K562 (cell line): ENCODE results near the gene RALY. TPM values are rescaled to one million over a fixed set of nuclear protein-coding genes. Genes with fewer than 3 reads are reported as not detected.
A peak's percentile ranks its signal among the peaks of the same experiment; 100 is the strongest.

Experiments used
- ARHGAP35 ChIP-seq: fragments of 450-650 bp; IDR thresholded peaks from 2 replicates; pipeline ENCODE4 v1.6.1; 2018; ENCODE audit not compliant: partially characterized antibody
- ARID1B ChIP-seq: fragments of 450-650 bp; IDR thresholded peaks from 2 replicates; pipeline ENCODE4 v1.6.1; 2016; ENCODE audit warnings: antibody characterized with exemption, mild to moderate bottlenecking, inconsistent platforms
- ASH1L ChIP-seq: fragments of 450-650 bp; IDR thresholded peaks from 2 replicates; pipeline ENCODE4 v1.6.1; 2018; ENCODE audit warnings: borderline replicate concordance, mild to moderate bottlenecking, low read depth; ENCODE audit not compliant: partially characterized antibody
- CCAR2 ChIP-seq: fragments of 200-400 bp; formaldehyde crosslinking; IDR thresholded peaks from 2 replicates; pipeline ENCODE4 v1.6.1; 2017; ENCODE audit warnings: mild to moderate bottlenecking, low read depth, low read length
- CUX1 ChIP-seq: fragments of 200-800 bp; sonication (Bioruptor generic); IDR thresholded peaks from 2 replicates; pipeline ENCODE4 v1.6.1; 2016; ENCODE audit warnings: missing genetic modification characterization, missing compliant biosample characterization
- EGR1 ChIP-seq: fragments of 450-650 bp; conservative IDR thresholded peaks from 2 replicates; pipeline ENCODE4 v1.6.1; 2017; ENCODE audit warnings: mild to moderate bottlenecking
- GTF2E2 ChIP-seq: fragments of 200-800 bp; sonication (Bioruptor generic); IDR thresholded peaks from 2 replicates; pipeline ENCODE4 v1.6.1; 2016; ENCODE audit warnings: missing genetic modification characterization, missing compliant biosample characterization
- HMG20B ChIP-seq: fragments of 250-450 bp; sonication (Bioruptor Pico); IDR thresholded peaks from 2 replicates; pipeline ENCODE4 v1.5.0; 2021; ENCODE audit warnings: mild to moderate bottlenecking
- HMGN3 ChIP-seq: IDR thresholded peaks from 2 replicates; pipeline ENCODE4 v1.6.1; 2011; ENCODE audit warnings: borderline replicate concordance, low read depth, mild to moderate bottlenecking, mixed read lengths, low read length; ENCODE audit not compliant: insufficient read length; ENCODE audit errors: extremely low read depth
- SMARCA5 ChIP-seq: fragments of 450-650 bp; IDR thresholded peaks from 2 replicates; pipeline ENCODE4 v1.6.1; 2016
- STAT5B ChIP-seq: fragments of 250-450 bp; sonication (Bioruptor Pico); IDR thresholded peaks from 2 replicates; pipeline ENCODE4 v1.8.0; 2021; ENCODE audit warnings: mild to moderate bottlenecking, inconsistent platforms
- STAT6 ChIP-seq: sonication (generic); formaldehyde crosslinking; IDR thresholded peaks from 2 replicates; pipeline ENCODE4 v1.8.1; 2023; ENCODE audit warnings: mild to moderate bottlenecking, missing genetic modification reagents
- ZBTB7A ChIP-seq: IDR thresholded peaks from 2 replicates; pipeline ENCODE4 v1.6.1; 2011; ENCODE audit warnings: low read depth, mild to moderate bottlenecking, low read length, moderate library complexity, borderline replicate concordance; ENCODE audit not compliant: control insufficient read depth
- ZFP1 ChIP-seq: fragments of 450-650 bp; formaldehyde crosslinking; IDR thresholded peaks from 2 replicates; pipeline ENCODE4 v1.4.0; 2020; ENCODE audit warnings: mild to moderate bottlenecking, mixed read lengths
- ZFPM2 ChIP-seq: fragments of 250-450 bp; sonication (Bioruptor Pico); IDR thresholded peaks from 2 replicates; pipeline ENCODE4 v1.5.1; 2022; ENCODE audit warnings: mild to moderate bottlenecking
- ZHX1 ChIP-seq: fragments of 150-350 bp; conservative IDR thresholded peaks from 2 replicates; pipeline ENCODE4 v1.6.1; 2014; ENCODE audit warnings: low read length
- polyA plus RNA-seq, 8 experiments: library from polyadenylated mRNA; depleted of rRNA in 4 of 8; stranded (reverse) in 5 of 8; unstranded in 3 of 8; fragments of >200 nt; fragmentation: Nextera tagmentation in 2 of 8; fragmentation: Illumina TruSeq in 1 of 8; extraction: Ambion mirVana in 2 of 8; extraction: Trizol in 1 of 8; gene quantifications; 2 replicates each; pipeline versions ENCODE4 v1.2.1 to v1.2.3, GENCODE V29; 2011 to 2014; ENCODE audit warnings: inconsistent platforms in 1 of 8, missing spikeins in 1 of 8
- total RNA-seq, 7 experiments: library from RNA; depleted of rRNA in 6 of 7; stranded (reverse); fragments of >200 nt in 6 of 7; fragmentation: Illumina TruSeq in 2 of 7; extraction: Trizol in 2 of 7; gene quantifications; 2 replicates each; pipeline versions ENCODE4 v1.2.1 to v1.2.3, GENCODE V29; 2011 to 2021; ENCODE audit warnings: low replicate concordance in 1 of 7

The RALY gene
- total and polyA plus RNA-seq, 9 of the 15 experiments (the other 6 are each of a cell fraction or from before 2014, with no cell fraction given) = 0.80 to 207 (median 128) TPM

GRCh38 chr20:34085544-34086040 lies 91.9 kb downstream of the RALY start (continued):
- TF ChIP-seq STAT6 (CRISPR knock-in tag) = no peak
- TF ChIP-seq ZFP1 = no peak
- peak; percentile 94 for TF ChIP-seq ARID1B
- TF ChIP-seq CUX1 (CRISPR knock-in tag) = no peak
- TF ChIP-seq ZHX1 = no peak
- TF ChIP-seq HMGN3 = no peak
- TF ChIP-seq STAT5B (CRISPR knock-in tag) = no peak
- no peak for TF ChIP-seq HMG20B (CRISPR knock-in tag)
- no peak for TF ChIP-seq ARHGAP35
- TF ChIP-seq EGR1 = no peak
- TF ChIP-seq ASH1L = no peak
- no peak for TF ChIP-seq CCAR2
- no peak for TF ChIP-seq ZFPM2 (CRISPR knock-in tag)
- TF ChIP-seq SMARCA5 = no peak
- TF ChIP-seq ZBTB7A = no peak
- TF ChIP-seq GTF2E2 (tag) = no peak
